HEK293T (cell line): ENCODE measurements around the gene MPP3.

Experiments
- CTCF ChIA-PET: fragments of 350-600 bp; formaldehyde crosslinking; extraction: SDS; loops from one replicate; lab custom pipeline; 2021; ENCODE audit warnings: antibody characterized with exemption, inconsistent platforms; lab: Yijun Ruan, JAX
- POLR2A ChIA-PET: fragments of 350-600 bp; formaldehyde crosslinking; extraction: SDS; loops from one replicate; lab custom pipeline; 2020; ENCODE audit warnings: antibody characterized with exemption, inconsistent platforms; lab: Yijun Ruan, JAX
- DNase-seq: peaks from one replicate; pipeline ENCODE4 v3.0.0; 2012; ENCODE audit warnings: mixed read lengths; ENCODE audit errors: extremely low spot score
- ARNT ChIP-seq: fragments of 450-650 bp; IDR thresholded peaks from 2 replicates; pipeline ENCODE4 v1.6.1; 2017; ENCODE audit warnings: mild to moderate bottlenecking
- BHLHE40 ChIP-seq: fragments of 450-650 bp; IDR thresholded peaks from 2 replicates; pipeline ENCODE4 v1.6.1; 2016; ENCODE audit warnings: mild to moderate bottlenecking, moderate library complexity, borderline replicate concordance
- CTBP1 ChIP-seq: fragments of 450-650 bp; IDR thresholded peaks from 2 replicates; pipeline ENCODE4 v1.6.1; 2016; ENCODE audit warnings: borderline replicate concordance
- ELF4 ChIP-seq: fragments of 450-650 bp; IDR thresholded peaks from 2 replicates; pipeline ENCODE4 v1.6.1; 2017; ENCODE audit warnings: antibody characterized with exemption
- FOXA1 ChIP-seq: fragments of 450-650 bp; IDR thresholded peaks from 2 replicates; pipeline ENCODE4 v1.6.1; 2016; ENCODE audit warnings: mild to moderate bottlenecking
- FOXK2 ChIP-seq: fragments of 450-650 bp; IDR thresholded peaks from 2 replicates; pipeline ENCODE4 v1.6.1; 2016; ENCODE audit warnings: mild to moderate bottlenecking
- FOXM1 ChIP-seq: fragments of 450-650 bp; IDR thresholded peaks from 2 replicates; pipeline ENCODE4 v1.6.1; 2017; ENCODE audit warnings: mild to moderate bottlenecking, borderline replicate concordance
- HDGF ChIP-seq: fragments of 450-650 bp; IDR thresholded peaks from 2 replicates; pipeline ENCODE4 v1.6.1; 2017; ENCODE audit warnings: antibody characterized with exemption, borderline replicate concordance
- L3MBTL2 ChIP-seq: fragments of 450-650 bp; conservative IDR thresholded peaks from 2 replicates; pipeline ENCODE4 v1.6.1; 2016; ENCODE audit warnings: mild to moderate bottlenecking
- LEF1 ChIP-seq: fragments of 450-650 bp; IDR thresholded peaks from 2 replicates; pipeline ENCODE4 v1.6.1; 2017; ENCODE audit warnings: mild to moderate bottlenecking, borderline replicate concordance
- NFRKB ChIP-seq: fragments of 450-650 bp; IDR thresholded peaks from 2 replicates; pipeline ENCODE4 v1.6.1; 2016; ENCODE audit warnings: mild to moderate bottlenecking, moderate library complexity
- SP1 ChIP-seq: fragments of 450-650 bp; IDR thresholded peaks from 2 replicates; pipeline ENCODE4 v1.6.1; 2017
- SUZ12 ChIP-seq: fragments of 450-650 bp; IDR thresholded peaks from 2 replicates; pipeline ENCODE4 v1.6.1; 2016; ENCODE audit warnings: mild to moderate bottlenecking
- TARDBP ChIP-seq: fragments of 450-650 bp; IDR thresholded peaks from 2 replicates; pipeline ENCODE4 v1.6.1; 2016
- ZNF384 ChIP-seq: fragments of 450-650 bp; IDR thresholded peaks from 2 replicates; pipeline ENCODE4 v1.6.1; 2016
- TF ChIP-seq, protein P1 (sequence below): fragments of 450-650 bp; IDR thresholded peaks from 2 replicates; pipeline ENCODE4 v1.6.1; 2016

The MPP3 gene

DNA sequence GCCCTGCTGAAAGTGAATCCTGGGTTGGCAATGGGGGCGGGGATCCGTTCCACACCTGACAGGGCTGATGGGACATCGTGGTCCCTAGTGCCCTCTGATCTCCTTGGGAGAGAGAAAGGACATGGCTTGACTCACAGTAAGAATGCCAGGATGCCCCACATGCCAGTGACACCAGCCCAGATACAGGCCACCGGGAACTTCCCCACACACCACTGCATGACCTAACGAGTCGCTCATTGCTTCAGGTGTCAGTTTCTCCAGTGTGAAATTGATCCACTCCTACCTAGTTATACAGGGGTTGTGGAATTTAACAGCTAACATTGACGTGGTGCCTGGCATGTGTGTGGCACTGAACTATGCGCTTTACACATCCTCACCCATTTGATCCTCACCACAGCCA is 21.6 kb upstream of the MPP3 start:
- ChIA-PET POLR2A (no interaction called here), CTCF (interaction anchor here (1.3 to 4.9 kb wide), 2 partner anchors 8 to 24 kb away, joined by 4 to 25 read pairs; partner anchors contain the start of gene CD300LG)

DNA sequence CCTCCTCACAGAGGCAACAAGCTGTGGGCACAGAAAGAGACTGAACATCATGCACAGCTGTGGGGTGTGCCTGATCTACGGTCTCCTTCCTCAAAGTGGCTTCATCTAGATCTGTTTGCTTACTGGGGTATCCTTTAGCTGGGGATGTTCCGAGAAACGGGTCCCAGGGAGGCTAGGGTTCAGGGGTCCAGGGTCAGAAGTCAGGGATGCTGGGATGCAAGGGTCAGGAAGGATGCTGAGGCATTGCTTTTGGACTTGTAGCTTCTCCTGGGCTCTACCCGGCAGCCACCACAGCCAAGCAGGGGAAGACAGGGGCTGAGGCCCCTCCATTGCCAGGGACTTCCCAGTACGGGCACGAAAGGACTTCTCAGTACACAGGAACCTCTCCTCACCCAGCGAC is 20.6 kb upstream of the MPP3 start:
- CTCF ChIA-PET = interaction anchor here (0.7 to 4.9 kb wide), 3 partner anchors 8 to 216 kb away, joined by 3 to 25 read pairs (median 5); partner anchors contain the start of gene CD300LG
- DNase-seq = no peak
- no peak for TF ChIP-seq BHLHE40
- no peak for TF ChIP-seq FOXM1
- TF ChIP-seq FOXA1 = no peak
- TF ChIP-seq HDGF = no peak
- TF ChIP-seq, protein P1, sequence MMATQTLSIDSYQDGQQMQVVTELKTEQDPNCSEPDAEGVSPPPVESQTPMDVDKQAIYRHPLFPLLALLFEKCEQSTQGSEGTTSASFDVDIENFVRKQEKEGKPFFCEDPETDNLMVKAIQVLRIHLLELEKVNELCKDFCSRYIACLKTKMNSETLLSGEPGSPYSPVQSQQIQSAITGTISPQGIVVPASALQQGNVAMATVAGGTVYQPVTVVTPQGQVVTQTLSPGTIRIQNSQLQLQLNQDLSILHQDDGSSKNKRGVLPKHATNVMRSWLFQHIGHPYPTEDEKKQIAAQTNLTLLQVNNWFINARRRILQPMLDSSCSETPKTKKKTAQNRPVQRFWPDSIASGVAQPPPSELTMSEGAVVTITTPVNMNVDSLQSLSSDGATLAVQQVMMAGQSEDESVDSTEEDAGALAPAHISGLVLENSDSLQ = no peak
- no peak for TF ChIP-seq SP1
- TF ChIP-seq ZNF384 = no peak
- TF ChIP-seq ELF4 = no peak
- TF ChIP-seq TARDBP = no peak
- no peak for TF ChIP-seq LEF1
- no peak for TF ChIP-seq CTBP1
- no peak for TF ChIP-seq SUZ12
- no peak for TF ChIP-seq L3MBTL2
- POLR2A ChIA-PET = no interaction called here

More for the DNA sequence above, 21.6 kb upstream of the MPP3 start:
- TF ChIP-seq HDGF (no peak), CTBP1 (no peak), FOXA1 (no peak), BHLHE40 (no peak), SUZ12 (no peak), FOXK2 (no peak), L3MBTL2 (no peak), FOXM1 (no peak), NFRKB (no peak), ZNF384 (no peak), ARNT (no peak), SP1 (no peak), ELF4 (no peak), LEF1 (no peak), TARDBP (no peak)
- TF ChIP-seq, protein P1 = no peak
- no peak for DNase-seq

DNA sequence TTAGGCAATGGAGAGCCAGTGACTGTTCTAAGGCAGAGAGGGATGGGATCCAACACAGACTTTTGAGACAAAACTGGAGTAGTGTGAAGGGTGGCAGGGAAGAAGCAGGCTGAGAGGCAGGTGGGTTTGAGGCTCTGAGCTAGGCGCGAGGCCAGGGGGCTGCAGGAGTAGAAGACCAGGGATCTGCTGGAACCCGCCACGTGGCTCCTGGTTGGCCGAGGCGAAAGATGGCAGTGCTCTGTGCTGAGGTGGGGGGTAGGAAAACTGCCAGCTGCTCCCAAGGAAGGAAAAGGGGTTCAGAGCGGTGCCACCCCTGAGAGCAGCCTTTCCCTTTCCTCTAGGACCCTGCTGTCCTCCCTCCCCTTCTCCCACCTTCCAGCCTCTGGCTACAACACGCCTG is 19.6 kb upstream of the MPP3 start:
- DNase-seq = no peak
- TF ChIP-seq, protein P1 = no peak
- TF ChIP-seq BHLHE40 (no peak), FOXA1 (no peak), SUZ12 (no peak)
- CTCF ChIA-PET = interaction anchor here (0.6 to 1.3 kb wide), 2 partner anchors 14 to 1513 kb away, joined by 3 to 4 read pairs; no protein-coding TSS in a partner anchor
- POLR2A ChIA-PET = no interaction called here

DNA sequence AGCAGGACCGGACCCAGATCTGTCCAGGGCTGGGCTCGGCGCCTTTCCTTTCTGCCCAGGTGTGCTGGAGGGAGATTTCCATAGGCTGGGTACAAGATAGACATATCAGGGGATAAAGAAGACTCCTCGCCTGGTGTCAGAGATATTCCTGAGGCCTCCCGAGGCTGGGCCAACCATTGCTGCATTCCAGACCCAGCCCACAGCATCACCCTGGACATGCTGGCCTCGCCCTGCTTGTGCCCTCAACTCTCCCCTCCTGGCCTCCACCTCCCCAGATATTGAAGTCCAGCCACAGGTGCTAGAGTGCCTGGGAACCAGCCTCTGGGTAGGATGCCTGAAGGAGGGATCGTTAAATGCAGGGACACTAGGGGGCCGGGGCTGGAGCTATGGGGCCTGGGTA is 16.2 kb upstream of the MPP3 start:
- CTCF ChIA-PET = no interaction called here
- no peak for TF ChIP-seq L3MBTL2
- TF ChIP-seq TARDBP = no peak
- no peak for TF ChIP-seq FOXK2
- TF ChIP-seq HDGF = no peak
- TF ChIP-seq SUZ12 = no peak
- no peak for TF ChIP-seq BHLHE40
- TF ChIP-seq FOXM1 = no peak
- no peak for TF ChIP-seq CTBP1
- TF ChIP-seq, protein P1 = no peak
- TF ChIP-seq SP1 = no peak
- no peak for TF ChIP-seq ZNF384
- no peak for TF ChIP-seq LEF1
- no peak for TF ChIP-seq NFRKB
- TF ChIP-seq FOXA1 = no peak
- no peak for TF ChIP-seq ARNT
- TF ChIP-seq ELF4 = no peak
- DNase-seq = no peak
- POLR2A ChIA-PET = interaction anchor here (1.9 kb wide), 1 partner anchor 70 kb away, joined by 5 read pairs; the partner anchor contains the start of gene DUSP3

DNA sequence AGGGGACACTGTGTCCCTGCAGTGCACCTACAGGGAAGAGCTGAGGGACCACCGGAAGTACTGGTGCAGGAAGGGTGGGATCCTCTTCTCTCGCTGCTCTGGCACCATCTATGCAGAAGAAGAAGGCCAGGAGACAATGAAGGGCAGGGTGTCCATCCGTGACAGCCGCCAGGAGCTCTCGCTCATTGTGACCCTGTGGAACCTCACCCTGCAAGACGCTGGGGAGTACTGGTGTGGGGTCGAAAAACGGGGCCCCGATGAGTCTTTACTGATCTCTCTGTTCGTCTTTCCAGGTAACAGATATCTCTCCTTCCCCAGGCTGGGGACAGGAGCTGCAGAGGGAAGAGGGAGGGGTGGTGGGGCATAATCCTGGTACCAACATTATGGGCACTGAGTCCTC is 15.7 kb upstream of the MPP3 start:
- DNase-seq = no peak
- CTCF ChIA-PET = no interaction called here
- TF ChIP-seq SP1 (no peak), CTBP1 (no peak), L3MBTL2 (no peak), FOXM1 (no peak), BHLHE40 (no peak), ARNT (no peak), FOXA1 (no peak), TARDBP (no peak), ELF4 (no peak), FOXK2 (no peak), LEF1 (no peak), HDGF (no peak), NFRKB (no peak), ZNF384 (no peak), SUZ12 (no peak)
- TF ChIP-seq, protein P1 = no peak
- POLR2A ChIA-PET = interaction anchor here (1.9 kb wide), 1 partner anchor 70 kb away, joined by 5 read pairs; the partner anchor contains the start of gene DUSP3
